IMR-90 (cell line): ENCODE results near the gene RGS14. TPM values are rescaled to one million over a fixed set of nuclear protein-coding genes. Genes with fewer than 3 reads are reported as not detected.

ENCODE experiments used
- CEBPB ChIP-seq: IDR thresholded peaks from 2 replicates; pipeline ENCODE4 v1.6.1; 2012; ENCODE audit warnings: low read depth, low read length, improper control_type of control experiment
- NFE2L2 ChIP-seq: fragments of 150-350 bp; IDR thresholded peaks from 2 replicates; pipeline ENCODE4 v1.6.1; 2016; ENCODE audit warnings: low read depth, mild to moderate bottlenecking, low read length
- POLR2A ChIP-seq: IDR thresholded peaks from 2 replicates; pipeline ENCODE4 v1.6.1; 2012; ENCODE audit warnings: mild to moderate bottlenecking, low read depth, low read length
- SMC3 ChIP-seq: fragments of 150-350 bp; IDR thresholded peaks from 2 replicates; pipeline ENCODE4 v1.6.1; 2016; ENCODE audit warnings: low read depth, mild to moderate bottlenecking, antibody characterized with exemption, low read length, moderate library complexity
- polyA plus RNA-seq, 3 experiments: library from polyadenylated mRNA; depleted of rRNA; stranded (reverse); fragments of >200 nt; gene quantifications; 2 replicates each; pipeline ENCODE4 v1.2.3, GENCODE V29; 2012; ENCODE audit warnings: low replicate concordance in 1 of 3
- total RNA-seq: library from RNA; depleted of rRNA; stranded (reverse); fragments of >200 nt; gene quantifications from 2 replicates; pipeline ENCODE4 v1.2.3, GENCODE V29; 2012
- TF ChIP-seq, protein P1 (sequence below): fragments of 150-350 bp; IDR thresholded peaks from 2 replicates; pipeline ENCODE4 v1.6.1; 2017; ENCODE audit warnings: mild to moderate bottlenecking, antibody characterized with exemption, low read length, low read depth

Gene RGS14
- total and polyA plus RNA-seq, 2 of the 4 experiments (the other 2 are of a cell fraction): 1.1 to 6.5 TPM

DNA sequence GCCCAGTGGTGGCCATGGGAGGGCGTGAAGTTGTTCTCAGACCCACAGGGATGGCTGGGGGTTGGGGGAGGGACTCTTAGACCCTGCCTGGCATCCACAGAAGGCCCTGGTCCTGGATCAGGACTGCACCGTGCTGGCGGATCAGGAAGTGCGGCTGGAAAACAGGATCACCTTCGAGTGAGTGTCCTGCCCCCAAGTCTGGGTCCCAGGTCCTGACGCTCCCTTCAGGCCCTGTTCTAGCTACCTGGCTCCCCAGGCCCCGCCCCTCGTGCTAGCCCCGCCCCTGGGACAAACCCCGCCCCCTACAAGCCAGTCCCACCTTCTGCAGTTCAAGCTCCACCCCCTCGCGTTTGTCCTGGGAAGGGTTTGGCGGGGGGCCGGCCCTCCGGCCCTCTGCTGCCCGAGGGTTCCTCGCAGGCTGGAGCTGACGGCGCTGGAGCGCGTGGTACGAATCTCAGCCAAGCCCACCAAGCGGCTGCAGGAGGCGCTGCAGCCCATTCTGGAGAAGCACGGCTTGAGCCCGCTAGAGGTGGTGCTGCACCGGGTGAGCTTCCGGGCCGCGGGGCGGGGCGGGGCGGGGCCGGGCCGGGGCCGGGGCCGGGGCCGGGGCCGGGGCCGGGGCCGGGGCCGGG lies 12.9 kb downstream of the RGS14 start (continued):
- TF ChIP-seq, protein P1, sequence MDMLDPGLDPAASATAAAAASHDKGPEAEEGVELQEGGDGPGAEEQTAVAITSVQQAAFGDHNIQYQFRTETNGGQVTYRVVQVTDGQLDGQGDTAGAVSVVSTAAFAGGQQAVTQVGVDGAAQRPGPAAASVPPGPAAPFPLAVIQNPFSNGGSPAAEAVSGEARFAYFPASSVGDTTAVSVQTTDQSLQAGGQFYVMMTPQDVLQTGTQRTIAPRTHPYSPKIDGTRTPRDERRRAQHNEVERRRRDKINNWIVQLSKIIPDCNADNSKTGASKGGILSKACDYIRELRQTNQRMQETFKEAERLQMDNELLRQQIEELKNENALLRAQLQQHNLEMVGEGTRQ: peak; percentile 24; the same call in 1 of the 2 replicates
- TF ChIP-seq CEBPB (no peak), NFE2L2 (no peak), POLR2A (no peak), SMC3 (peak; percentile 60)
